ENCODE data around the gene RBM17.

GRCh38 chr10:6119423-6119822, 30.6 kb downstream of the RBM17 start:
- TF ChIP-seq CTCF (IDR thresholded peaks at IDR 0.05) (no peak), POLR2A (IDR thresholded peaks at IDR 0.05) (no peak)

Measured in heart left ventricle (tissue), 13 donors.